OCI-LY7 (cell line): Measurements from ENCODE around the gene ZNF202. TPM values are rescaled to one million over a fixed set of nuclear protein-coding genes. Genes with fewer than 3 reads are reported as not detected.

Source experiments
- BruUV-seq: library from RNA; stranded (reverse); fragments of 400-500 nt; replicated peaks from 2 replicates; lab custom pipeline; 2021; lab: Mats Ljungman, UMichigan
- CTCF ChIA-PET: fragments of 300-600 bp; sonication (Branson Sonifier 250); formaldehyde crosslinking; loops from one replicate; lab custom pipeline; 2022; ENCODE audit warnings: antibody characterized with exemption; ENCODE audit not compliant: unreplicated experiment; lab: Charles Lee
- POLR2A ChIA-PET: fragments of 300-600 bp; sonication (Branson Sonifier 250); formaldehyde crosslinking; loops from one replicate; lab custom pipeline; 2022; ENCODE audit warnings: antibody characterized with exemption; lab: Charles Lee
- DNase-seq: peaks from one replicate; pipeline ENCODE4 v3.0.0-alpha.2; 2015; ENCODE audit warnings: low spot score
- H2AFZ ChIP-seq: fragments of 200-600 bp; sonication (generic), shearing (Covaris generic); 2 replicates; pipeline ENCODE4 v1.6.1; 2014; ENCODE audit warnings: mild to moderate bottlenecking, antibody characterized with exemption, low read length, moderate library complexity
- H3K27ac ChIP-seq: fragments of 200-600 bp; sonication (generic); 2 replicates; pipeline ENCODE4 v1.5.1; 2014; ENCODE audit warnings: mixed run types, low read depth, mild to moderate bottlenecking, moderate library complexity, low read length, inconsistent platforms; ENCODE audit not compliant: poor library complexity, severe bottlenecking
- H3K36me3 ChIP-seq: fragments of 200-600 bp; sonication (generic); 2 replicates; pipeline ENCODE4 v1.6.1; 2014; ENCODE audit warnings: mild to moderate bottlenecking, antibody characterized with exemption, low read length, moderate library complexity, mixed read lengths; ENCODE audit not compliant: insufficient read depth
- H3K4me1 ChIP-seq: fragments of 200-600 bp; sonication (generic); 2 replicates; pipeline ENCODE4 v1.5.1; 2014; ENCODE audit warnings: mild to moderate bottlenecking, low read length; ENCODE audit not compliant: insufficient read depth, poor library complexity, severe bottlenecking
- H3K4me2 ChIP-seq: fragments of 200-600 bp; sonication (generic); 2 replicates; pipeline ENCODE4 v1.6.1; 2014; ENCODE audit warnings: mild to moderate bottlenecking, low read length
- H3K4me3 ChIP-seq: fragments of 200-600 bp; sonication (generic); 2 replicates; pipeline ENCODE4 v1.5.1; 2014; ENCODE audit warnings: mild to moderate bottlenecking, low read depth, low read length; ENCODE audit not compliant: poor library complexity, severe bottlenecking
- H3K79me2 ChIP-seq: fragments of 200-600 bp; sonication (generic); 2 replicates; pipeline ENCODE4 v1.6.1; 2016; ENCODE audit warnings: low read depth, mild to moderate bottlenecking, low read length, moderate library complexity, mixed read lengths; ENCODE audit not compliant: insufficient read depth
- H3K9me2 ChIP-seq: fragments of 200-600 bp; sonication (generic); 2 replicates; pipeline ENCODE4 v1.6.1; 2016; ENCODE audit warnings: mild to moderate bottlenecking, low read length, mixed read lengths; ENCODE audit not compliant: insufficient read depth
- H3K9me3 ChIP-seq: fragments of 200-600 bp; sonication (generic); 2 replicates; pipeline ENCODE4 v1.6.1; 2014; ENCODE audit warnings: mild to moderate bottlenecking, mixed run types, low read length, mixed read lengths
- H4K20me1 ChIP-seq: fragments of 200-600 bp; sonication (generic); 2 replicates; pipeline ENCODE4 v1.6.1; 2014; ENCODE audit warnings: mild to moderate bottlenecking, antibody characterized with exemption, low read length, moderate library complexity, mixed read lengths; ENCODE audit not compliant: insufficient read depth
- CTCF ChIP-seq: fragments of 200-600 bp; sonication (generic); conservative IDR thresholded peaks from 2 replicates; pipeline ENCODE4 v1.5.1; 2014; ENCODE audit warnings: mild to moderate bottlenecking, antibody characterized with exemption, low read length, moderate library complexity, mixed read lengths
- EZH2phosphoT487 ChIP-seq: fragments of 200-600 bp; sonication (generic); IDR thresholded peaks from 2 replicates; pipeline ENCODE4 v1.6.1; 2018; ENCODE audit warnings: low read depth, borderline replicate concordance, mild to moderate bottlenecking, mixed run types, antibody characterized with exemption, low read length, moderate library complexity, mixed read lengths
- intact Hi-C: fragments of 100-400 bp; cut with micrococcal nuclease; formaldehyde crosslinking; loops from one replicate; pipeline ENCODE4 v1.10.0; 2022; ENCODE audit not compliant: unreplicated experiment
- total RNA-seq, 2 experiments: library from RNA; depleted of rRNA in 1 of 2; stranded (reverse); fragments of >200 nt in 1 of 2; shearing (Covaris generic) in 1 of 2; gene quantifications; 2 replicates each; pipeline ENCODE4 v1.2.3, GENCODE V29; 2014 to 2022

Gene ZNF202
- total RNA-seq, 2 experiments from 2014 or later = 15.5 to 19.6 TPM

DNA sequence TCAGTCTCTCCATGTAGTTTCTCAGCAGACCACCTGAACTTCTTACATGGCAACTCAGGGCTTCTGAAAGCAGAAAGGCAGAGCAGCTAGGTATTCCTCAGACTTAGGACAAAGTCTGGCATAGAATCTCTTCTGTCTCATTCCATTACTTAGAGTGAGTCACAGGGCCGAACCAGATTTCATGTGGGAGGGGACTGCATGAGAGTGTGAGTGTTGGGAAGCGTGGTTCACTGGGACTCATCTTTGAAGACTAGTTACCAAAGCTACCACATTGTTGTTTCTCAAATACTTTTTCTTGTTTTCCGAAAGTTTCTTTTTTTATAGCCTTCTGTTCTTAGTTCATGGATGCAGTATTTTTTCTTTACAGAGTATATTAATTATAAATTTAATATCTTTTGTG, 51.0 kb downstream of the ZNF202 start:
- Histone ChIP-seq H3K9me3 (no peaks in the 10 kb centered on the region), H3K27ac (no peak overlapping the region), H3K4me3 (no peak overlapping the region), H2AFZ (no peak overlapping the region), H4K20me1 (no peaks in the 10 kb centered on the region), H3K36me3 (no peaks in the 10 kb centered on the region), H3K4me1 (no peaks in the 10 kb centered on the region), H3K4me2 (no peak overlapping the region), H3K9me2 (no peaks in the 10 kb centered on the region), H3K79me2 (no peaks in the 10 kb centered on the region)
- DNase-seq = no peak
- intact Hi-C loops = no loop called here
- ChIA-PET POLR2A (interaction anchor here (0.7 to 0.9 kb wide), 2 partner anchors 65 to 77 kb away, joined by 3 read pairs; no protein-coding TSS in a partner anchor), CTCF (no interaction called here)
- no TSS peak for BruUV-seq
- no peak for TF ChIP-seq CTCF
- TF ChIP-seq EZH2phosphoT487 = no peak

DNA sequence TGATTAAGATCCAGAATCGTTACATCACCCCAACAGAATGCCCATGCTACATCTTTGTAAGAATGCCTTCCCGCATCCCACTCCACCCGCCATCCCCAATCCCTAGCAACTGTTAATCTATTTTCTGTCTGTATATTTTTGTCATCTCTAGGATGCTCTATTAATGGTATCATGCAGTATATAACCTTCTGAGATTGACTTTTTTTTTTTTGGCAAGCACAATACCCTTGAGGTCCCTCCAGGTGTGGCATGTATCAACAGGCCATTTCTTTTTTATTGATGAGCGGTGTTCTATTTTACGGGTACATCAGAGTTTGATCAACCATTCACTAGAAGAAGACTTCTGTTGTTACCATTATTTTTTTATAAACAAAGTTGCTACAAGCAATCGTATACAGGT, 56.9 kb downstream of the ZNF202 start:
- no peaks in the 10 kb centered on the region for H4K20me1 ChIP-seq
- no peaks in the 10 kb centered on the region for H3K9me2 ChIP-seq
- no peak overlapping the region for H3K27ac ChIP-seq
- TF ChIP-seq CTCF (no peak), EZH2phosphoT487 (no peak)
- no peaks in the 10 kb centered on the region for H3K79me2 ChIP-seq
- H3K4me2 ChIP-seq = no peak overlapping the region
- POLR2A ChIA-PET = no interaction called here
- no TSS peak for BruUV-seq
- no peak for DNase-seq
- H3K36me3 ChIP-seq = no peaks in the 10 kb centered on the region
- intact Hi-C loops = no loop called here
- no peaks in the 10 kb centered on the region for H3K9me3 ChIP-seq
- peaks cover 4% of the 10 kb centered on the region for H3K4me1 ChIP-seq
- no peak overlapping the region for H3K4me3 ChIP-seq
- CTCF ChIA-PET = no interaction called here
- H2AFZ ChIP-seq = no peak overlapping the region

DNA sequence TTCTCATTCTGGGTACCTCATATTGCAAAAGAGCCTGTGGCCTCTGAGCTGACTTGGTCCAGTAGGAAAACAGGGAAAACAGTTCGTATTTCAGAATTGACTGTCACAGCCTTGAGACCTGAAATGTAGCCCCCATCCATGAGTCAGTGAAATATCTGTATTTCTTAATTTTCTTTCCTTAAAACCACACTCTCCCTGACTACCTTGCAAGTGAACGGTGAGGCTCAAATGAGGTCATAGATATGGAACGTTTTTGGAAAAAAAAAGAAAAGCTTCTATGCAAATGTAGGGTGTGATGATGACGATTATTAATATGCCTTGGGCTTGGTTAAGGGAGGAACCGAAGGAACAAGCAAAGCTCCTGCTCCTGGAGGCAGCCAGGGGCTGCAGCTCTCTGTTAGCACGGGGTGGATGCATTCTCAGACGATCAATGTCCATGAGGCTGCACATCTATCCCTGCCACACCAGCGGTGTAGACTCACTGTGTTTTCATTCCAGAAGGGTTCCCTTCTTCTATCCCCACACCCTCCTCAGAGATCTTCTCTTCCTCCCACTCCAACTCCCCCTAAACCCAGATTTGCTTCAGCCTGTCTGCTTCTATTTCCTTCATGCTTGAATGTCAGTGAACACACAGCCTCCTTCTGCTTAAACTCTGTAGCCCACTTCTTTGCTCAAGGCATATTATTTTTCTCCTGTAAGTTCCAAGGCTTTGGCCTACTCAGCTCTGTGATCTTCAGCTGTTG, 57.9 kb downstream of the ZNF202 start:
- Histone ChIP-seq H2AFZ (0 out of 2 replicates have a peak overlapping the region, but pooled peaks have one; percentile 24), H3K27ac (no peak overlapping the region), H3K36me3 (no peaks in the 10 kb centered on the region), H3K9me2 (no peaks in the 10 kb centered on the region), H3K4me2 (no peak overlapping the region), H3K4me1 (peaks cover 4% of the 10 kb centered on the region), H3K4me3 (no peak overlapping the region), H3K9me3 (no peaks in the 10 kb centered on the region), H4K20me1 (no peaks in the 10 kb centered on the region), H3K79me2 (no peaks in the 10 kb centered on the region)
- no peak for TF ChIP-seq CTCF
- no peak for TF ChIP-seq EZH2phosphoT487
- intact Hi-C loops = no loop called here
- no TSS peak for BruUV-seq
- ChIA-PET CTCF (interaction anchor here (0.6 kb wide), 1 partner anchor 494 kb away, joined by 3 read pairs; no protein-coding TSS in a partner anchor), POLR2A (no interaction called here)
- no peak for DNase-seq
